Caco-2 (cell line): ENCODE data around the gene CDH6. TPM values are rescaled to one million over a fixed set of nuclear protein-coding genes. Genes with fewer than 3 reads are reported as not detected.
"Not testable (repeated sequence)": the region's sequence is repeated elsewhere in the genome, so short reads cannot be mapped to it uniquely, and the experiment has no call there.

Experiments
- BruUV-seq: library from RNA; stranded (reverse); fragments of 400-500 nt; replicated peaks from 2 replicates; lab custom pipeline; 2021; lab: Mats Ljungman, UMichigan
- CTCF ChIA-PET: fragments of 300-600 bp; sonication (Branson Sonifier 250); formaldehyde crosslinking; loops from one replicate; lab custom pipeline; 2022; ENCODE audit warnings: antibody characterized with exemption; lab: Charles Lee
- POLR2A ChIA-PET: fragments of 300-600 bp; sonication (Branson Sonifier 250); formaldehyde crosslinking; loops from one replicate; lab custom pipeline; 2022; ENCODE audit warnings: antibody characterized with exemption; lab: Charles Lee
- DNase-seq, 2 experiments: peaks; one replicate each; pipeline versions ENCODE4 v3.0.0 to v3.0.0-alpha.2; 2020 to 2022
- H3K27me3 ChIP-seq: replicated peaks from 2 replicates; pipeline ENCODE4 v1.6.0; 2011; ENCODE audit warnings: low read length; ENCODE audit not compliant: control insufficient read depth, insufficient read depth
- H3K36me3 ChIP-seq: 2 replicates; pipeline ENCODE4 v1.5.1; 2011; ENCODE audit warnings: low read length; ENCODE audit not compliant: control insufficient read depth, insufficient read depth
- H3K4me1 ChIP-seq: fragments of 250-450 bp; sonication (Bioruptor Pico); 2 replicates; pipeline ENCODE4 v1.5.1; 2020; ENCODE audit warnings: mild to moderate bottlenecking
- H3K4me3 ChIP-seq: 2 replicates; pipeline ENCODE4 v1.5.1; 2011; ENCODE audit warnings: low read depth, mild to moderate bottlenecking, control low read depth, low read length
- H3K9me3 ChIP-seq: fragments of 250-450 bp; sonication (Bioruptor Pico); 2 replicates; pipeline ENCODE4 v1.5.1; 2020; ENCODE audit warnings: mild to moderate bottlenecking, moderate library complexity
- H3K27ac Mint-ChIP-seq: one replicate; pipeline ENCODE4 v1.8.0; 2022; ENCODE audit warnings: mixed read lengths; ENCODE audit not compliant: unreplicated experiment
- H3K27me3 Mint-ChIP-seq: one replicate; pipeline ENCODE4 v1.8.0; 2022; ENCODE audit warnings: mixed read lengths; ENCODE audit not compliant: insufficient read depth, unreplicated experiment
- H3K36me3 Mint-ChIP-seq: one replicate; pipeline ENCODE4 v1.8.0; 2022; ENCODE audit warnings: mild to moderate bottlenecking, mixed read lengths; ENCODE audit not compliant: insufficient read depth, unreplicated experiment
- H3K4me1 Mint-ChIP-seq: one replicate; pipeline ENCODE4 v1.8.0; 2022; ENCODE audit warnings: low read depth, mixed read lengths; ENCODE audit not compliant: unreplicated experiment
- H3K4me3 Mint-ChIP-seq: one replicate; pipeline ENCODE4 v1.8.0; 2022; ENCODE audit warnings: mild to moderate bottlenecking, moderate library complexity, mixed read lengths; ENCODE audit not compliant: unreplicated experiment
- H3K9me3 Mint-ChIP-seq: one replicate; pipeline ENCODE4 v1.8.0; 2022; ENCODE audit warnings: mixed read lengths; ENCODE audit not compliant: unreplicated experiment
- intact Hi-C: fragments of 100-400 bp; cut with micrococcal nuclease; formaldehyde crosslinking; loops from one replicate; pipeline ENCODE4 v1.10.0; 2022; ENCODE audit not compliant: unreplicated experiment
- total RNA-seq: library from RNA; stranded (reverse); gene quantifications from 2 replicates; pipeline ENCODE4 v1.2.3, GENCODE V29; 2022
- TF ChIP-seq, protein P1 (sequence below), 2 experiments: fragments of 200-600 bp in 1 of 2; IDR thresholded peaks; 1 replicate in 1 of 2; 2 replicates in 1 of 2; pipeline versions ENCODE4 v1.5.1 to v1.8.0; 2011 to 2022; ENCODE audit warnings: antibody characterized with exemption in 1 of 2, control low read depth in 1 of 2, inconsistent platforms in 1 of 2, low read depth in 1 of 2, low read length in 1 of 2, mild to moderate bottlenecking in 1 of 2, moderate library complexity in 1 of 2; ENCODE audit not compliant: insufficient read depth in 1 of 2, severe bottlenecking in 1 of 2, unreplicated experiment in 1 of 2

Gene CDH6
- total RNA-seq, 1 experiment from 2014 or later, result 18.0 TPM

DNA sequence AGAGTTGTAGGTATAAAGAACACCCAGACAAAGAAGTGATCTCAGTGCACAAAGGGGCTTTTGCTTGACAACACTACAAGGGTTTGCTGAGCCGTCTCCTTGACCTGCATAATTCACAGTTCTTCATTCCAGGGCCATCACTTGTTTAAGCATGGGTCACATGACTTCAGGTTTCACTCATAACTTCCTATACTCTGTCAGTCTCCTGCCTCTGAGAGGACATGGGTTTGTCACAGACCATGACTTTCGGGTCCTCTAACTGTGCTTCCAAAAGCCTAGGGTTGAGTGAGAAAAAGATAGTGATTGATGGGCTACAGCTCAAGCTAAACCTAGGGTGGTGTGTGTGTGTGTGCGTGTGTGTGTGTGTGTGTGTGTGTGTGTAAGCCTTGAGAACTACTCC lies 166.4 kb downstream of the CDH6 start:
- BruUV-seq, result no TSS peak
- H3K4me1 ChIP-seq, result no peaks in the 10 kb centered on the region
- Mint-ChIP-seq H3K4me1 (no peaks in the 10 kb centered on the region), H3K27ac (no peak overlapping the region), H3K9me3 (no peaks in the 10 kb centered on the region), H3K36me3 (no peaks in the 10 kb centered on the region), H3K27me3 (peaks cover 3% of the 10 kb centered on the region), H3K4me3 (no peak overlapping the region)
- no peaks in the 10 kb centered on the region for H3K36me3 ChIP-seq
- CTCF ChIA-PET, result no interaction called here
- intact Hi-C loops, result no loop called here
- H3K4me3 ChIP-seq, result no peak overlapping the region
- TF ChIP-seq, protein P1, sequence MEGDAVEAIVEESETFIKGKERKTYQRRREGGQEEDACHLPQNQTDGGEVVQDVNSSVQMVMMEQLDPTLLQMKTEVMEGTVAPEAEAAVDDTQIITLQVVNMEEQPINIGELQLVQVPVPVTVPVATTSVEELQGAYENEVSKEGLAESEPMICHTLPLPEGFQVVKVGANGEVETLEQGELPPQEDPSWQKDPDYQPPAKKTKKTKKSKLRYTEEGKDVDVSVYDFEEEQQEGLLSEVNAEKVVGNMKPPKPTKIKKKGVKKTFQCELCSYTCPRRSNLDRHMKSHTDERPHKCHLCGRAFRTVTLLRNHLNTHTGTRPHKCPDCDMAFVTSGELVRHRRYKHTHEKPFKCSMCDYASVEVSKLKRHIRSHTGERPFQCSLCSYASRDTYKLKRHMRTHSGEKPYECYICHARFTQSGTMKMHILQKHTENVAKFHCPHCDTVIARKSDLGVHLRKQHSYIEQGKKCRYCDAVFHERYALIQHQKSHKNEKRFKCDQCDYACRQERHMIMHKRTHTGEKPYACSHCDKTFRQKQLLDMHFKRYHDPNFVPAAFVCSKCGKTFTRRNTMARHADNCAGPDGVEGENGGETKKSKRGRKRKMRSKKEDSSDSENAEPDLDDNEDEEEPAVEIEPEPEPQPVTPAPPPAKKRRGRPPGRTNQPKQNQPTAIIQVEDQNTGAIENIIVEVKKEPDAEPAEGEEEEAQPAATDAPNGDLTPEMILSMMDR (IDR thresholded peaks at IDR 0.05; ENCODE audit: insufficient read depth in 1 of 2, low read depth in 1 of 2, low read length in 1 of 2, severe bottlenecking in 1 of 2, unreplicated experiment in 1 of 2), result no peak
- DNase-seq, result no peak
- no peaks in the 10 kb centered on the region for H3K27me3 ChIP-seq
- H3K9me3 ChIP-seq, result no peaks in the 10 kb centered on the region
- POLR2A ChIA-PET, result no interaction called here

DNA sequence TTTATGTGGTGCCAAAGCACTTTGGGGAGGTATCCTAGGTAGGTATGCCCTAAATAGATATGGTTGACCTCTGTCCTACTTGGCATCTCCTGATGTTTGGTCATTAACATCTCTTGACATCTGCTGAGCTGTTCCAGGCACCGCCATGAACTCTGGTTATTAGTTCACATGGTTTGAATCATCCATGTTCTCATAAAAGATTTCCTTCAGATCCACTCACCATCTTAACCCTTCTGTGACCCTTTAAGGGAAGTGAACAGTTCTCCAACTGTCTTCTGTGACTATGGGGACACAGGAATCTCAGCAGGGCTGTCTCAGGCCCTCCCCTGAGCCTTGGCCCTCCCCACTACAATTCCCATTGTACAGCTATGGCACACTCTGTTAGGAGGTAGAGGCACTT lies 167.7 kb downstream of the CDH6 start:
- peaks cover 5% of the 10 kb centered on the region for H3K27me3 Mint-ChIP-seq
- Histone ChIP-seq H3K27me3 (no peaks in the 10 kb centered on the region), H3K9me3 (no peaks in the 10 kb centered on the region), H3K4me1 (no peaks in the 10 kb centered on the region), H3K4me3 (no peak overlapping the region), H3K36me3 (no peaks in the 10 kb centered on the region)
- H3K9me3 Mint-ChIP-seq, result no peaks in the 10 kb centered on the region
- TF ChIP-seq, protein P1 (IDR thresholded peaks at IDR 0.05; ENCODE audit: insufficient read depth in 1 of 2, low read depth in 1 of 2, low read length in 1 of 2, severe bottlenecking in 1 of 2, unreplicated experiment in 1 of 2), result no peak
- intact Hi-C loops, result no loop called here
- no peaks in the 10 kb centered on the region for H3K36me3 Mint-ChIP-seq
- no peaks in the 10 kb centered on the region for H3K4me1 Mint-ChIP-seq
- no peak overlapping the region for H3K4me3 Mint-ChIP-seq
- no peak overlapping the region for H3K27ac Mint-ChIP-seq
- no peak for DNase-seq
- ChIA-PET CTCF (no interaction called here), POLR2A (no interaction called here)
- BruUV-seq, result no TSS peak

DNA sequence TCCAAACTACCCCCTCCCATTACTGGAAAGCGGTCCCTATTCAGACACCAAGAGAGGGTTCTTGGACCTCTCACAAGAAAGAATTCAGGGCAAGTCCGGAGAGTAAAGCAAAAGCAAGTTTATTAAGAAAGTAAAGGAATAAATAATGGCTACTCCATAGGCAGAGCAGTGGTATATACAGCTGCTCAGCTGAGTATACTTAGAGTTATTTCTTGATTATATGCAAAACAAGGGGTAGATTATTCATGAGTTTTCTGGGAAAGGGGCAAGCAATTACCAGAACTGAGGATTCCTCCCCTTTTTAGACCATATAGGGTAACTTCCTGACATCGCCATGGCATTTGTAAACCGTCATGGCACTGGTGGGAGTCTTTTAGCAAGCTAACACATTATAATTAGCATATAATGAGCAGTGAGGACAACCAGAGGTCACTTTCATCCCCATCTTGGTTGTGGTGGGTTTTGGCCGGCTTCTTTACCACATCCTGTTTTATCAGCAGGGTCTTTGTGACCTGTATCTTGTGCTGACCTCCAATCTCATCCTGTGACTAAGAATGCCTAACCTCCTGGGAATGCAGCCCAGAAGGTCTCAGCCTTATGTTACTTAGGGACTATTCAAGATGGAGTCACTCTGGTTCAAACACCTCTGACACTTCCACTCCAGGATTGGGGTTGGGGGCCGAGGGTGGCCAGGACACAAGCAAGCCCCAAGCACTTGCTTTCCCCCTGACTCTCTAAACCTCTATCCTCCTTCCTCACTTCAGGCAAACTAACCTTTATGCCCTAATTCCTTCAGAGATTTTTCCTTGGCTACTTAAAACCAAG lies 168.4 kb downstream of the CDH6 start:
- H3K36me3 Mint-ChIP-seq, H3K27me3 Mint-ChIP-seq, H3K9me3 ChIP-seq, H3K27me3 ChIP-seq, H3K4me1 Mint-ChIP-seq, DNase-seq, H3K4me3 Mint-ChIP-seq, H3K27ac Mint-ChIP-seq, POLR2A ChIA-PET, CTCF ChIA-PET, BruUV-seq, H3K4me1 ChIP-seq, H3K36me3 ChIP-seq, intact Hi-C loops, H3K9me3 Mint-ChIP-seq, H3K4me3 ChIP-seq: not testable (repeated sequence)
